ENCODE results near the gene SLC6A7. TPM values are rescaled to one million over a fixed set of nuclear protein-coding genes. Genes with fewer than 3 reads are reported as not detected.

Gene SLC6A7
- total RNA-seq, 2 experiments from 2014 or later: not detected

DNA sequence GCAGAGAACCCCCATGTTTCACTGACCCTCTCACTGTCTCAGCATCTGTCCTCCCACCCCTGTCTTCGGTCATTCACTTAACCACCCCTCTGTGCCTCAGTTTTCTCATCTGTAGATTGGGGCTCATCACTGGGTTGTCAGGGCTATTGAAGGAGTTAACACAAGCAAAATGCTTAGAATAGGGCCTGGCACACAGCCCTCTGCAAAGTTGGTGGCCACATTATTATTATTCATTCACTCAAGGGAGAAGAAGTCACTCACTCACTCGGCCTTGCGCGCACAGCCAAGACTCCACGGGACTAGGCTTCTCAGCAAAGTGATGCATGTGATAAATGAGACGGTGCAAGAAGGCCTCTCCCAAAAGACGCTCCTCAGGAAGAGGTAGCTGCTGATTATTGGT, 42.2 kb upstream of the SLC6A7 start:
- Mint-ChIP-seq H3K4me3 (no peak overlapping the region), H3K36me3 (ENCODE audit: low read depth) (peaks cover 37% of the 10 kb centered on the region), H3K27ac (peak overlapping the region; percentile 98), H3K4me1 (ENCODE audit: low read depth) (peaks cover 76% of the 10 kb centered on the region), H3K9me3 (ENCODE audit: insufficient read depth) (no peaks in the 10 kb centered on the region), H3K27me3 (ENCODE audit: low read depth) (no peaks in the 10 kb centered on the region)
- DNase-seq (no peak), ATAC-seq (no peak)
- ChIA-PET POLR2A (interaction anchor here (1.3 kb wide), 1 partner anchor 209 kb away, joined by 3 read pairs; no protein-coding TSS in a partner anchor), CTCF (no interaction called here)

- ChIA-PET CTCF (interaction anchor here (1.1 kb wide), 1 partner anchor 26 kb away, joined by 4 read pairs; no protein-coding TSS in a partner anchor), POLR2A (interaction anchor here (1.3 kb wide), 1 partner anchor 209 kb away, joined by 3 read pairs; no protein-coding TSS in a partner anchor)
- H3K4me1 Mint-ChIP-seq (ENCODE audit: low read depth): peaks cover 76% of the 10 kb centered on the region
- no peak for ATAC-seq
- peak overlapping the region; percentile 98 for H3K27ac Mint-ChIP-seq
- peaks cover 37% of the 10 kb centered on the region for H3K36me3 Mint-ChIP-seq (ENCODE audit: low read depth)
- no peak for DNase-seq
- no peaks in the 10 kb centered on the region for H3K27me3 Mint-ChIP-seq (ENCODE audit: low read depth)
- peak overlapping the region; percentile 74 for H3K4me3 Mint-ChIP-seq
- no peaks in the 10 kb centered on the region for H3K9me3 Mint-ChIP-seq (ENCODE audit: insufficient read depth)
These were observed 41.5 kb upstream of the SLC6A7 start for GRCh38 chr5:150148117-150148927.

DNA sequence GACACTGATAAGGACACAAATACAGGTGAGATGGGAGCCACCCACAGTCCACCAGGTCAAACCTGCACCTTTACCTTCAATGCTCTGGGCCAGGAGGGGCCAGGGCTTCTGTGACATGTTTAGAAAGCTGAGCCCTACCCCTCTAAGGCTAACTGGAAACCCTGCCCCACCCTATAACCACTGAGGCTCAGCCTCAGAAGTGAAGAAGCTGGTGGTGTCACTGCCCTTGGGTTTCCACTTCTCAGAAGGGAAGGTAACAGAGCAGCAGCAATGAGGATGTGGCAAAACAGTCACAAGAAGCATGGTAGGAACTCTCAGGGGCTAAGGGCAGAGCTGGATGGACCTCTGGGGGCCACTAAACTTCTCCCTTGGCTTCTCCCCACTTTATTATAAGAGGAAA, 40.2 kb upstream of the SLC6A7 start:
- H3K4me3 Mint-ChIP-seq: peak overlapping the region; percentile 74
- H3K4me1 Mint-ChIP-seq (ENCODE audit: low read depth): peaks cover 76% of the 10 kb centered on the region
- H3K27me3 Mint-ChIP-seq (ENCODE audit: low read depth): no peaks in the 10 kb centered on the region
- POLR2A ChIA-PET: interaction anchor here (1.0 to 1.1 kb wide), 2 partner anchors 13 to 149 kb away, joined by 3 read pairs; partner anchors contain the start of genes HMGXB3 and TIGD6
- ATAC-seq: peak; percentile 91
- peak overlapping the region; percentile 98 for H3K27ac Mint-ChIP-seq
- no peaks in the 10 kb centered on the region for H3K9me3 Mint-ChIP-seq (ENCODE audit: insufficient read depth)
- H3K36me3 Mint-ChIP-seq (ENCODE audit: low read depth): peaks cover 42% of the 10 kb centered on the region
- DNase-seq: peak; percentile 82
- CTCF ChIA-PET: interaction anchor here (1.0 to 1.3 kb wide), 5 partner anchors 10 to 27 kb away, joined by 4 to 8 read pairs (median 4); no protein-coding TSS in a partner anchor

DNA sequence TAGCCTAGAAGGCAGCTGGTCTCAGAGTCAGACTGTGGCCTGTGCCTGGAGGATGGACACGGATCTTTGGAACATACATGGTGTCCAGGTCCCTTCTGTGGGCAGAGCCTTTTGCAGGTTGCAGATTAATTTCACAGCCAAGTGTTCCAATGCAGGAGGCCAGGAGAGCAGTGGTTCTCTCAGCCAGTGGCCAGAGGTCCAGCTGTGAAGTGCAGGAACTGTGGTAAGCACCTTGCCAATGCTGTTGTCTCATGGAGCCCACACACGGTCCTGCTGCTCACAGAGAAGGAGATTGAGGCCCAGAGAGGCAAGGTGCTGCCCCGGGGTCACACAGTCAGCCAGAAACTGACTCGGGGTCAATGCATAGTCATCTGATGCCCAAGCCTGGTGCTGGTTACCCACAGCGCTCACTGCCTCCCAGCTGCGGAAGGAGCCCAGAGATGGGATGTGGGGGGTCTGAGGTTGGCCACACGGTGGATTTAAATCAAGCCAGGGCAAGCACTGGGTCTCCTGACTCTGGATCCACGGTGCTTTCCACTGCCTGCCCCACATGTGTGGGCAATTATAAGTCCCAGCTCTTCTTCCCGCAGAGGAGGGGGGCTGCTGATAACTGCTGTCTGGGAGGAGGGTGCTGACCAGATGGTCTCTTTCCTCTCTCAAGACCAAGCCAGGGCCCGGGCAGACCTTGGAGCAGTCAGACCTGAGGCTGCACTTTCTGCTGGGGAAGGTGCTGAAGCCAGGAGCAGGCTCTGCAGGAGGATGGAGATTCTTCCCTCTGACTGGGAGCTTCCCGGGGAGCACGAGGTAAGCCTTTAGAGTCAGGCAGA, 37.0 kb upstream of the SLC6A7 start:
- H3K9me3 Mint-ChIP-seq (ENCODE audit: insufficient read depth): no peaks in the 10 kb centered on the region
- no peak for ATAC-seq
- POLR2A ChIA-PET: interaction anchor here (1.4 kb wide), 1 partner anchor 260 kb away, joined by 3 read pairs; the partner anchor contains the start of gene CD74
- H3K4me3 Mint-ChIP-seq: peak overlapping the region; percentile 89
- H3K36me3 Mint-ChIP-seq (ENCODE audit: low read depth): peaks cover 34% of the 10 kb centered on the region
- peaks cover 76% of the 10 kb centered on the region for H3K4me1 Mint-ChIP-seq (ENCODE audit: low read depth)
- peak; percentile 32 for DNase-seq
- H3K27ac Mint-ChIP-seq: peak overlapping the region; percentile 74
- CTCF ChIA-PET: interaction anchor here (0.8 to 1.1 kb wide), 2 partner anchors 10 to 14 kb away, joined by 3 read pairs; no protein-coding TSS in a partner anchor
- peaks cover 3% of the 10 kb centered on the region for H3K27me3 Mint-ChIP-seq (ENCODE audit: low read depth)

DNA sequence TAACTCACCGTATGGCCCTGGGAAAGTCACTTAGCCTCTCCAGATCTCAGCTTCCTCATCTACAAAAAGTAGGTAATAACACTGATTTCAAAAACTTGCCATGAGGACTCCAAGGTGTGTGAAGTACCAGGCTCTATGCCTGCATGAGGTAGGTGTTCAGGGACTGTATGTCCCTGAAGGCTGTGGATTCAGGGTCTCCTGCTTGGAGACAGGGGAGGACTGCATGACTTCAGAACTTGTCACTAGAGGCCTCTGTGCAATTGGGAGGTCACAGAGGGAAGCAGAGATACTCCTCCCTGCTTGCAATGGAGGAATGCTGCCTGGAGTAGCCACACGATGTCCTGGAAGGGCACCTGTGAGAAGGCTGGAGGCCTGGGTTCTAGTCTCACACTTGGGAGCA, 36.4 kb upstream of the SLC6A7 start:
- H3K36me3 Mint-ChIP-seq (ENCODE audit: low read depth): peaks cover 29% of the 10 kb centered on the region
- DNase-seq: no peak
- CTCF ChIA-PET: interaction anchor here (0.8 to 1.3 kb wide), 3 partner anchors 8 to 14 kb away, joined by 3 to 5 read pairs (median 3); no protein-coding TSS in a partner anchor

GRCh38 chr5:150153957-150154617, 35.8 kb upstream of the SLC6A7 start:
- DNase-seq (peak; percentile 58), ATAC-seq (peak; percentile 18)
- peak overlapping the region; percentile 89 for H3K4me3 Mint-ChIP-seq
- peaks cover 64% of the 10 kb centered on the region for H3K4me1 Mint-ChIP-seq (ENCODE audit: low read depth)
- peaks cover 23% of the 10 kb centered on the region for H3K36me3 Mint-ChIP-seq (ENCODE audit: low read depth)
- H3K27ac Mint-ChIP-seq: peak overlapping the region; percentile 77
- ChIA-PET CTCF (interaction anchor here (0.8 to 1.5 kb wide), 5 partner anchors 9 to 23 kb away, joined by 3 to 5 read pairs (median 3); no protein-coding TSS in a partner anchor), POLR2A (interaction anchor here (1.4 kb wide), 1 partner anchor 259 kb away, joined by 3 read pairs; the partner anchor contains the start of gene CD74)
- no peaks in the 10 kb centered on the region for H3K9me3 Mint-ChIP-seq (ENCODE audit: insufficient read depth)
- peaks cover 3% of the 10 kb centered on the region for H3K27me3 Mint-ChIP-seq (ENCODE audit: low read depth)

More for the DNA sequence above, 36.4 kb upstream of the SLC6A7 start:
- Mint-ChIP-seq H3K27me3 (ENCODE audit: low read depth) (peaks cover 3% of the 10 kb centered on the region), H3K9me3 (ENCODE audit: insufficient read depth) (no peaks in the 10 kb centered on the region), H3K4me3 (peak overlapping the region; percentile 89), H3K27ac (peak overlapping the region; percentile 36), H3K4me1 (ENCODE audit: low read depth) (peaks cover 70% of the 10 kb centered on the region)
- POLR2A ChIA-PET: interaction anchor here (1.4 kb wide), 1 partner anchor 259 kb away, joined by 3 read pairs; the partner anchor contains the start of gene CD74
- ATAC-seq: no peak

DNA sequence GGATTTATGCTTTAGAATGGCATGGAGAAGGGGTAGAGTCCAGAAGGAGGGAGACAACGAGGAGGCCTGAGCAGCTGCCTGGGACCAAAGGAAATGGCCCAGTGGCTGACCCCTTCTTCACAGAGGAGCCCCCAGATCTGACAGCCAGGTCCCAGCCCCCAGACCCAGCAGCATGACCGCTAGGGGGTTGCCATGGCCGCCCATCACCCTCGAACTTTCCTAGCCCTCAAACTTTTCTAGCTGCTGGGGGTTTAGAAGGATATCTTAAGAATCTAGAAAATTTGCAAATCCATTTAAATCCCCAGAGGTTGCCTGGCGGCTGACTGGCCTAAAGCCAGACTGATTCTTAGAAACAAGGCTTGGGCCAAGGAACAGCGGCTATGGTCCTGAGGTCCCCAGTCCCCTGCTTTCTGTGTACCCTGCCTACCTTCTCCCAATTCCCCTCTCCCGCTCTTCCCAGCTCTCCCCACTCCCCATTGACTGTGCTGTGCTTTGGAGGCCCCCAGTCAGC, 35.2 kb upstream of the SLC6A7 start:
- no peak for ATAC-seq

GRCh38 chr5:150155258-150156026, 34.4 kb upstream of the SLC6A7 start, which contains the start of gene PDGFRB:
Gene PDGFRB (minus strand): TSS chr5:150155845. CDS start chr5:150137047, 18,798 bp downstream.
- Mint-ChIP-seq H3K9me3 (ENCODE audit: insufficient read depth) (no peaks in the 10 kb centered on the region), H3K4me3 (peak within 1 kb of the TSS; percentile 89), H3K4me1 (ENCODE audit: low read depth) (peaks cover 50% of the 10 kb centered on the region), H3K27ac (peak within 1 kb of the TSS; percentile 85), H3K27me3 (ENCODE audit: low read depth) (peaks cover 3% of the 10 kb centered on the region), H3K36me3 (ENCODE audit: low read depth) (peaks cover 23% of the 10 kb centered on the region)
- ATAC-seq (peak; percentile 88), DNase-seq (peak; percentile 87)
- POLR2A ChIA-PET: no interaction called here
- CTCF ChIA-PET: interaction anchor here (0.8 to 1.5 kb wide), 4 partner anchors 23 to 195 kb away, joined by 3 to 4 read pairs (median 3); no protein-coding TSS in a partner anchor

More for the DNA sequence above, 35.2 kb upstream of the SLC6A7 start:
- ChIA-PET CTCF (interaction anchor here (1.0 to 1.5 kb wide), 4 partner anchors 9 to 195 kb away, joined by 3 to 5 read pairs (median 4); no protein-coding TSS in a partner anchor), POLR2A (no interaction called here)
- Mint-ChIP-seq H3K36me3 (ENCODE audit: low read depth) (peaks cover 23% of the 10 kb centered on the region), H3K4me1 (ENCODE audit: low read depth) (peaks cover 58% of the 10 kb centered on the region), H3K4me3 (peak overlapping the region; percentile 89), H3K27ac (peak overlapping the region; percentile 85), H3K9me3 (ENCODE audit: insufficient read depth) (no peaks in the 10 kb centered on the region), H3K27me3 (ENCODE audit: low read depth) (peaks cover 3% of the 10 kb centered on the region)
- DNase-seq: no peak

GRCh38 chr5:150156027-150156368, 33.9 kb upstream of the SLC6A7 start:
- Mint-ChIP-seq H3K9me3 (ENCODE audit: insufficient read depth) (no peaks in the 10 kb centered on the region), H3K27ac (peak overlapping the region; percentile 85), H3K27me3 (ENCODE audit: low read depth) (peaks cover 3% of the 10 kb centered on the region), H3K4me3 (peak overlapping the region; percentile 89), H3K4me1 (ENCODE audit: low read depth) (peaks cover 48% of the 10 kb centered on the region), H3K36me3 (ENCODE audit: low read depth) (peaks cover 18% of the 10 kb centered on the region)
- ChIA-PET POLR2A (no interaction called here), CTCF (interaction anchor here (0.8 to 1.3 kb wide), 3 partner anchors 24 to 194 kb away, joined by 3 read pairs; no protein-coding TSS in a partner anchor)
- DNase-seq (no peak), ATAC-seq (no peak)

GRCh38 chr5:150156540-150156939, 33.3 kb upstream of the SLC6A7 start:
- H3K36me3 Mint-ChIP-seq (ENCODE audit: low read depth): peaks cover 16% of the 10 kb centered on the region
- H3K9me3 Mint-ChIP-seq (ENCODE audit: insufficient read depth): no peaks in the 10 kb centered on the region
- peaks cover 3% of the 10 kb centered on the region for H3K27me3 Mint-ChIP-seq (ENCODE audit: low read depth)
- peak overlapping the region; percentile 89 for H3K4me3 Mint-ChIP-seq
- ATAC-seq: no peak
- CTCF ChIA-PET: interaction anchor here (1.2 to 1.3 kb wide), 2 partner anchors 54 to 193 kb away, joined by 3 read pairs; no protein-coding TSS in a partner anchor
- H3K27ac Mint-ChIP-seq: peak overlapping the region; percentile 85
- POLR2A ChIA-PET: no interaction called here
- peaks cover 47% of the 10 kb centered on the region for H3K4me1 Mint-ChIP-seq (ENCODE audit: low read depth)
- no peak for DNase-seq
